Gastrocnemius medialis (tissue), 4 donors: ENCODE results near the gene SCGN. TPM values are rescaled to one million over a fixed set of nuclear protein-coding genes. Genes with fewer than 3 reads are reported as not detected.

Experiments used
- ATAC-seq, 2 donors: fragments of 150-250 bp; one replicate each; pipeline ENCODE4 v1.9.1; 2016
- DNase-seq, 2 donors: peaks; one replicate each; pipeline ENCODE4 v3.0.0-alpha.2; 2019
- H3K27ac ChIP-seq, 4 donors: fragments of 200-600 bp; sonication (generic); 1 replicate in 1 of 4; 2 replicates in 3 of 4; pipeline ENCODE4 v1.5.1; 2016 to 2018; ENCODE audit warnings: mild to moderate bottlenecking in 2 of 4, moderate library complexity in 1 of 4
- H3K27me3 ChIP-seq, 3 donors: fragments of 200-600 bp; sonication (generic) in 2 of 3; 1 replicate in 1 of 3; 2 replicates in 2 of 3; pipeline versions ENCODE4 v1.5.1 to v1.6.0; 2016 to 2019; ENCODE audit warnings: mild to moderate bottlenecking in 1 of 3, moderate library complexity in 1 of 3
- H3K36me3 ChIP-seq, 2 donors: fragments of 200-600 bp; sonication (generic) in 1 of 2; one replicate each; pipeline ENCODE4 v1.5.1; 2017 to 2018
- H3K4me1 ChIP-seq, 2 donors: fragments of 200-600 bp; sonication (generic) in 1 of 2; one replicate each; pipeline ENCODE4 v1.5.1; 2016 to 2017; ENCODE audit warnings: mild to moderate bottlenecking in 2 of 2
- H3K4me3 ChIP-seq, 4 donors: fragments of 200-600 bp; sonication (generic) in 3 of 4; 1 replicate in 1 of 4; 2 replicates in 3 of 4; pipeline ENCODE4 v1.5.1; 2016 to 2019; ENCODE audit warnings: mild to moderate bottlenecking in 2 of 4
- H3K9me3 ChIP-seq, 3 donors: fragments of 200-600 bp; sonication (generic) in 2 of 3; 1 replicate in 1 of 3; 2 replicates in 2 of 3; pipeline ENCODE4 v1.5.1; 2016 to 2019
- CTCF ChIP-seq, 5 experiments: fragments of 450-650 bp in 3 of 5; fragments of 200-600 bp in 2 of 5; sonication (generic) in 2 of 5; IDR thresholded peaks in 4 of 5; conservative IDR thresholded peaks in 1 of 5; 1 replicate in 4 of 5; 2 replicates in 1 of 5; pipeline ENCODE4 v1.5.1; 2016 to 2019; ENCODE audit warnings: antibody characterized with exemption in 5 of 5, mild to moderate bottlenecking in 3 of 5, moderate library complexity in 3 of 5
- POLR2A ChIP-seq, 2 donors: fragments of 450-650 bp; IDR thresholded peaks; one replicate each; pipeline ENCODE4 v1.6.1; 2017; ENCODE audit warnings: antibody characterized with exemption in 2 of 2, mild to moderate bottlenecking in 2 of 2, moderate library complexity in 2 of 2
- in situ Hi-C, 4 donors: fragments of 200-750 bp; cut with MboI; loops; one replicate each; pipeline versions ENCODE4 v1.15.0 to v1.8.0; 2017; ENCODE audit warnings: low sequenced_read_pairs in 4 of 4
- intact Hi-C: fragments of 100-400 bp; cut with DNase I; formaldehyde crosslinking; loops from one replicate; pipeline ENCODE4 v1.15.1; 2023; ENCODE audit warnings: low total_unique reads
- total RNA-seq, 4 donors: library from RNA; depleted of rRNA; stranded (reverse); fragments of >200 nt; gene quantifications; one replicate each; pipeline versions ENCODE4 v1.1.0 to v1.2.3, GENCODE V29; 2016

SCGN gene
- total RNA-seq, 4 donors from 2014 or later = not detected

- intact Hi-C loops = no loop called here
- ATAC-seq = no peak
- Histone ChIP-seq H3K4me1 (no peaks in the 10 kb centered on the region), H3K9me3 (no peaks in the 10 kb centered on the region), H3K27me3 (no peaks in the 10 kb centered on the region), H3K4me3 (no peak overlapping the region), H3K36me3 (no peaks in the 10 kb centered on the region), H3K27ac (no peak overlapping the region)
- TF ChIP-seq CTCF (IDR thresholded peaks at IDR 0.05 in 4 of 5, conservative IDR thresholded peaks at IDR 0.05 in 1 of 5) (no peak), POLR2A (IDR thresholded peaks at IDR 0.05) (no peak)
- no peak for DNase-seq
- in situ Hi-C loops = no loop called here
These were observed 54.4 kb downstream of the SCGN start for GRCh38 chr6:25706314-25707014.

- intact Hi-C loops = no loop called here
- no peak for DNase-seq
- Histone ChIP-seq H3K4me1 (no peaks in the 10 kb centered on the region), H3K9me3 (no peaks in the 10 kb centered on the region), H3K27me3 (no peaks in the 10 kb centered on the region), H3K36me3 (no peaks in the 10 kb centered on the region), H3K27ac (no peak overlapping the region), H3K4me3 (no peak overlapping the region)
- no peak for ATAC-seq
- TF ChIP-seq POLR2A (IDR thresholded peaks at IDR 0.05) (no peak), CTCF (IDR thresholded peaks at IDR 0.05 in 4 of 5, conservative IDR thresholded peaks at IDR 0.05 in 1 of 5) (no peak)
- in situ Hi-C loops = no loop called here
These were observed 57.7 kb downstream of the SCGN start for GRCh38 chr6:25709761-25710160.

GRCh38 chr6:25710287-25710686 lies 58.3 kb downstream of the SCGN start:
- intact Hi-C loops = no loop called here
- no peak overlapping the region for H3K27ac ChIP-seq
- no peaks in the 10 kb centered on the region for H3K36me3 ChIP-seq
- DNase-seq (no peak), ATAC-seq (no peak)
- H3K4me3 ChIP-seq = no peak overlapping the region
- no peaks in the 10 kb centered on the region for H3K27me3 ChIP-seq
- no peaks in the 10 kb centered on the region for H3K9me3 ChIP-seq
- H3K4me1 ChIP-seq = no peaks in the 10 kb centered on the region
- TF ChIP-seq POLR2A (IDR thresholded peaks at IDR 0.05) (no peak), CTCF (IDR thresholded peaks at IDR 0.05 in 4 of 5, conservative IDR thresholded peaks at IDR 0.05 in 1 of 5) (no peak)
- in situ Hi-C loops = no loop called here

GRCh38 chr6:25713824-25714223 lies 61.8 kb downstream of the SCGN start:
- Histone ChIP-seq H3K36me3 (no peaks in the 10 kb centered on the region), H3K27ac (no peak overlapping the region), H3K4me1 (no peaks in the 10 kb centered on the region), H3K9me3 (no peaks in the 10 kb centered on the region), H3K27me3 (no peaks in the 10 kb centered on the region), H3K4me3 (no peak overlapping the region)
- in situ Hi-C loops (no loop called here), intact Hi-C loops (no loop called here)
- TF ChIP-seq POLR2A (IDR thresholded peaks at IDR 0.05) (no peak), CTCF (IDR thresholded peaks at IDR 0.05 in 4 of 5, conservative IDR thresholded peaks at IDR 0.05 in 1 of 5) (no peak)
- DNase-seq (no peak), ATAC-seq (no peak)

GRCh38 chr6:25714765-25715164 lies 62.8 kb downstream of the SCGN start:
- TF ChIP-seq CTCF (IDR thresholded peaks at IDR 0.05 in 4 of 5, conservative IDR thresholded peaks at IDR 0.05 in 1 of 5) (no peak), POLR2A (IDR thresholded peaks at IDR 0.05) (no peak)
- intact Hi-C loops (no loop called here), in situ Hi-C loops (no loop called here)
- DNase-seq (no peak), ATAC-seq (no peak)
- H3K36me3 ChIP-seq = no peaks in the 10 kb centered on the region
- no peaks in the 10 kb centered on the region for H3K9me3 ChIP-seq
- H3K27ac ChIP-seq = no peak overlapping the region
- no peaks in the 10 kb centered on the region for H3K27me3 ChIP-seq
- H3K4me1 ChIP-seq = no peaks in the 10 kb centered on the region
- no peak overlapping the region for H3K4me3 ChIP-seq
